Middle frontal gyrus (tissue), 1 donor: ENCODE results near the gene TPPP3.
A peak's percentile ranks its signal among the peaks of the same experiment; 100 is the strongest.

Experiments
- DNase-seq: peaks from one replicate; pipeline ENCODE4 v3.0.0-alpha.2; 2015; ENCODE audit warnings: low spot score; ENCODE audit errors: extremely low spot score

TPPP3 gene

GRCh38 chr16:67405336-67405735 lies 12.0 kb upstream of the TPPP3 start:
- DNase-seq = no peak

GRCh38 chr16:67404740-67405226 lies 11.5 kb upstream of the TPPP3 start:
- no peak for DNase-seq

- no peak for DNase-seq
Measured at GRCh38 chr16:67403976-67404555, 10.8 kb upstream of the TPPP3 start.

GRCh38 chr16:67400901-67401300 lies 7.6 kb upstream of the TPPP3 start:
- DNase-seq = no peak

- DNase-seq = no peak
Measured at GRCh38 chr16:67399749-67400704, 6.7 kb upstream of the TPPP3 start.

- no peak for DNase-seq
Measured at GRCh38 chr16:67399218-67399733, 6.0 kb upstream of the TPPP3 start.

- DNase-seq = no peak
Measured at GRCh38 chr16:67398546-67399217, 5.4 kb upstream of the TPPP3 start.

- DNase-seq = no peak
Measured at GRCh38 chr16:67397812-67398545, 4.7 kb upstream of the TPPP3 start.

- DNase-seq = no peak
Measured at GRCh38 chr16:67397036-67397801, 3.9 kb upstream of the TPPP3 start.

GRCh38 chr16:67396159-67397035 lies 3.1 kb upstream of the TPPP3 start:
- no peak for DNase-seq

GRCh38 chr16:67395458-67396158 lies 2.3 kb upstream of the TPPP3 start:
- DNase-seq = no peak

- no peak for DNase-seq
Measured at GRCh38 chr16:67395105-67395457, 1.8 kb upstream of the TPPP3 start.

GRCh38 chr16:67394155-67395104 lies 1.1 kb upstream of the TPPP3 start:
- DNase-seq = no peak

- DNase-seq = no peak
Measured at GRCh38 chr16:67393788-67394154, 473 bp upstream of the TPPP3 start.

- DNase-seq = no peak
Measured at GRCh38 chr16:67392301-67393059, 818 bp downstream of the TPPP3 start.

- DNase-seq = peak; percentile 89
Measured at GRCh38 chr16:67391424-67392300, 1.6 kb downstream of the TPPP3 start.
